Hepatocyte (in vitro differentiated cells): ENCODE data around the gene CLCN7.

Experiments
- CTCF ChIP-seq: fragments of 200-600 bp; sonication (generic); IDR thresholded peaks from 2 replicates; pipeline ENCODE4 v1.5.1; 2016; ENCODE audit warnings: antibody characterized with exemption, mild to moderate bottlenecking; ENCODE audit not compliant: poor library complexity
- EZH2 ChIP-seq: fragments of 200-600 bp; sonication (generic); IDR thresholded peaks from 2 replicates; pipeline ENCODE4 v1.6.1; 2016; ENCODE audit warnings: antibody characterized with exemption, mild to moderate bottlenecking, borderline replicate concordance

DNA sequence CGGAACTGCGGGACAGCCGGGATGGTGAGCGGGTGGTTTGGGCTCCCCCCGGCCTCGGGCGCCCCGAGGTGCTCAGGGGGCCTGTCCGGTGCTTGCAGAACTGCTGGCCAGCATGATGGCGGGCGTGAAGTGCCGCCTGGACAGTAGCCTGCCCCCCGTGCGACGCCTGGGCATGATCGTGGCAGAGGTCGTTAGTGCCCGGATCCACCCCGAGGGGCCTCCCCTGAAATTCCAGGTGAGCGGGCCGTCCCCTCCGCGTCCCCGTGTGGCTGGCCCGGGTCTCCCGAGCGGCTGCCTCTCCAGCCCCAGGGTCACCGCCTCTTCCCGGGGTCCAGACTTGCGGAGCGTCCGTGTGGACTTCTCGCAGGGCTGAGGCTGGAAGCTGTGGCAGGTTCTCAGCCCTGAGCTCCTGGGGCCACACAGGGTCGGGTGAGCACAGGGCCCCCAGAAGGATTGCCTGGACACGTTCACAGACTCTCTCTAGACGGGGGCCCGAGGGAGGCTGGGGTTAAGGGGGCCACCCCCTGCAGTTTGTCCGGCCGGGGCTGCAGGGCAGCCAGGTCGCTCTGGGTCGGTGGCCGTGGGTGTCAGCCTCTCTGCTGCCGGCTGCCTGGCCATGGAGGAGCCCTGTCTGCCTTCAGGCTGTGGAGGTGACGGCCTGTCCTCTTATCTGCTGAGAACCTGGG lies 25.8 kb upstream of the CLCN7 start:
- TF ChIP-seq CTCF, result no peak
- TF ChIP-seq EZH2, result no peak
